Measurements from ENCODE around the gene DGAT2. TPM values are rescaled to one million over a fixed set of nuclear protein-coding genes. Genes with fewer than 3 reads are reported as not detected.

DGAT2 gene
- total RNA-seq, 1 experiment from 2014 or later = 6.5 TPM

DNA sequence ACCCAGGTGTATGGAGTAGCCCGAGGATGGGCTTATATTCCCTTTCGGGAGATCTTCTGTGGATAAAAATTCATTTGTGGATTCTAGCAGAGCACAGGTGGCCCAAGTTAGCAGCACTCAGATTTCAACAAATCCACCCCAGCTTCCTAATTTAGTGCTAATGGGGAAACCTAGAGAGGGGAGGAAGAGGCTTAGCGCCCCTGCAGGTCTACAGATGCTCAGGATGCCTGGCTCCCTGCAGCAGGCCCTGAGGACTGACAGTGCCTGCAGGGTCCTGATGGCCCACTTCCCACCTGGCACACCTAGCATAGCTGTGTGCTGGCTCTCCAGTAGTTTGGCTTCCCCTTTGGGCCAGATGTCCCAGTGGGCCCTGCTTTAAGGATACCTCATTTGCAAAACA is 6.5 kb downstream of the DGAT2 start:
- Histone ChIP-seq H3K4me3 (no peak overlapping the region), H4K20me1 (ENCODE audit: insufficient read depth) (no peaks in the 10 kb centered on the region), H3K36me3 (ENCODE audit: low read depth) (no peaks in the 10 kb centered on the region), H3K9me2 (ENCODE audit: insufficient read depth) (no peaks in the 10 kb centered on the region), H3K79me2 (ENCODE audit: low read depth) (peaks cover 43% of the 10 kb centered on the region), H3K27me3 (ENCODE audit: insufficient read depth, low read depth) (no peaks in the 10 kb centered on the region), H3K4me1 (replicated peaks; ENCODE audit: insufficient read depth) (peaks cover 68% of the 10 kb centered on the region), H3F3A (ENCODE audit: insufficient read depth, low read depth) (peaks cover 29% of the 10 kb centered on the region), H3K4me2 (no peak overlapping the region), H3K9me3 (ENCODE audit: insufficient read depth, low read depth) (no peaks in the 10 kb centered on the region), H2AFZ (no peak overlapping the region), H3K27ac (no peak overlapping the region)
- CTCF ChIA-PET = no interaction called here
- TF ChIP-seq EZH2 (IDR thresholded peaks at IDR 0.05; ENCODE audit: low read depth) = no peak
- TF ChIP-seq, protein P1, sequence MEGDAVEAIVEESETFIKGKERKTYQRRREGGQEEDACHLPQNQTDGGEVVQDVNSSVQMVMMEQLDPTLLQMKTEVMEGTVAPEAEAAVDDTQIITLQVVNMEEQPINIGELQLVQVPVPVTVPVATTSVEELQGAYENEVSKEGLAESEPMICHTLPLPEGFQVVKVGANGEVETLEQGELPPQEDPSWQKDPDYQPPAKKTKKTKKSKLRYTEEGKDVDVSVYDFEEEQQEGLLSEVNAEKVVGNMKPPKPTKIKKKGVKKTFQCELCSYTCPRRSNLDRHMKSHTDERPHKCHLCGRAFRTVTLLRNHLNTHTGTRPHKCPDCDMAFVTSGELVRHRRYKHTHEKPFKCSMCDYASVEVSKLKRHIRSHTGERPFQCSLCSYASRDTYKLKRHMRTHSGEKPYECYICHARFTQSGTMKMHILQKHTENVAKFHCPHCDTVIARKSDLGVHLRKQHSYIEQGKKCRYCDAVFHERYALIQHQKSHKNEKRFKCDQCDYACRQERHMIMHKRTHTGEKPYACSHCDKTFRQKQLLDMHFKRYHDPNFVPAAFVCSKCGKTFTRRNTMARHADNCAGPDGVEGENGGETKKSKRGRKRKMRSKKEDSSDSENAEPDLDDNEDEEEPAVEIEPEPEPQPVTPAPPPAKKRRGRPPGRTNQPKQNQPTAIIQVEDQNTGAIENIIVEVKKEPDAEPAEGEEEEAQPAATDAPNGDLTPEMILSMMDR (conservative IDR thresholded peaks at IDR 0.05) = no peak
- POLR2A ChIA-PET (ENCODE audit: unreplicated experiment) = no interaction called here
- no TSS peak for BruUV-seq (replicated peaks)
- DNase-seq = no peak
- intact Hi-C loops (cut with micrococcal nuclease; ENCODE audit: unreplicated experiment) = no loop called here

DNA sequence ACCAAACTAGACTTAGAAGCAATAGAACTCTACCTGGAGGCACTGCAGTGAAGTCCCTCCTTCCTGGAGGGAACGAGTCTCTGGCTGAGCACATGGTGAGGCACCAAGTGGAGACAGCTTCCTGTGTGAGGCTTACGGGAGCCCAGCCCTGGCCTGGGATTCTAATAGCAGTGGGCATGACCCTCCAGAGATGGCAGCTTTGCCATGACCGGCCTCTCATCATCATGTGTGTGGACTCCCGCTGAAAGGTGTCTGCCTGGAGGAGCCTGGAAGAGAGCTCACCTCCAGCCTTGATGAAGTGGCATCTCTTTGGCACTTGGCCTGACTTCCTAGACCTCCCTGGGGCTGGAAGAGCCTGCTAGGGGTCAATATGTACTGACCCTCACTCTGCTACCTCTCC is 8.0 kb downstream of the DGAT2 start:
- H3K79me2 ChIP-seq (ENCODE audit: low read depth) = peaks cover 34% of the 10 kb centered on the region
- no peak overlapping the region for H2AFZ ChIP-seq
- H3F3A ChIP-seq (ENCODE audit: insufficient read depth, low read depth) = peaks cover 22% of the 10 kb centered on the region
- H4K20me1 ChIP-seq (ENCODE audit: insufficient read depth) = no peaks in the 10 kb centered on the region
- H3K4me1 ChIP-seq (replicated peaks; ENCODE audit: insufficient read depth) = peaks cover 53% of the 10 kb centered on the region
- intact Hi-C loops (cut with micrococcal nuclease; ENCODE audit: unreplicated experiment) = no loop called here
- no peaks in the 10 kb centered on the region for H3K36me3 ChIP-seq (ENCODE audit: low read depth)
- H3K27ac ChIP-seq = no peak overlapping the region
- CTCF ChIA-PET = no interaction called here
- POLR2A ChIA-PET (ENCODE audit: unreplicated experiment) = no interaction called here
- H3K4me3 ChIP-seq = no peak overlapping the region
- BruUV-seq (replicated peaks) = no TSS peak
- H3K9me3 ChIP-seq (ENCODE audit: insufficient read depth, low read depth) = no peaks in the 10 kb centered on the region
- H3K4me2 ChIP-seq = no peak overlapping the region
- TF ChIP-seq EZH2 (IDR thresholded peaks at IDR 0.05; ENCODE audit: low read depth) = no peak
- TF ChIP-seq, protein P1 (conservative IDR thresholded peaks at IDR 0.05) = no peak
- H3K27me3 ChIP-seq (ENCODE audit: insufficient read depth, low read depth) = no peaks in the 10 kb centered on the region
- no peaks in the 10 kb centered on the region for H3K9me2 ChIP-seq (ENCODE audit: insufficient read depth)
- no peak for DNase-seq

DNA sequence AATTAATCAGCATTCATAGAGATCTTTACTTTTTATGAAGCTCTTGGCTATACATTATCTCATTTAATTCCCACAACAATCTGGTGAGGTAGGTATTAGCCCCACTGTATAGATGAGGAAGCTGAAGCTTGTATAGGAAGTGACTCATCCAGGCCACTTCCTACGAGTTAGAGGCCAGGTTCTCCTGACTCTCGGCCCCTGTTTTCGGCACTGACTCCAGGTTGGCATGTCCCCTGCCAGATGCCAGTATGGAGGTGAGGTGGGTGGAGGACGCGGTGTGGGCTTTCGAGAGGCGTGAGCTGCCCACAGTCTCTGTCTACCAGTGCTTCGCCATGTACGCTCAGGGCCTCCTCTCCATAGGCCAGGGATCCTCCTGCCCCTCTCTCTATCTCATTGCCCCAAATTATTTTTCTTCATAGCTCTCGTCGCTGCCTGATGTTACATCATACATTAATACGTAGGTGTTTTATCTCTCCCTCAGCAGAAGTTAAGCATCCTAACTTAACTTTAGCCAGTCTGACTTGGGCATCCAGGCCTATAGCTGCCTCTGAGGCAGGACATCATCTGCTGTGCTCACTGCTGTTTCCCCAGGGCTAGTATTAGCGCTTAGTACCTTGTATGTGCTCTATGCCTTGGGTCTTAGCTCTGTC is 9.0 kb downstream of the DGAT2 start:
- H3F3A ChIP-seq (ENCODE audit: insufficient read depth, low read depth) = peaks cover 20% of the 10 kb centered on the region
- no peaks in the 10 kb centered on the region for H3K36me3 ChIP-seq (ENCODE audit: low read depth)
- intact Hi-C loops (cut with micrococcal nuclease; ENCODE audit: unreplicated experiment) = no loop called here
- no peaks in the 10 kb centered on the region for H3K9me3 ChIP-seq (ENCODE audit: insufficient read depth, low read depth)
- no peak overlapping the region for H3K27ac ChIP-seq
- no peaks in the 10 kb centered on the region for H3K27me3 ChIP-seq (ENCODE audit: insufficient read depth, low read depth)
- no peak for DNase-seq
- no peaks in the 10 kb centered on the region for H3K9me2 ChIP-seq (ENCODE audit: insufficient read depth)
- no peak for TF ChIP-seq EZH2 (IDR thresholded peaks at IDR 0.05; ENCODE audit: low read depth)
- TF ChIP-seq, protein P1 (conservative IDR thresholded peaks at IDR 0.05) = no peak
- no peaks in the 10 kb centered on the region for H4K20me1 ChIP-seq (ENCODE audit: insufficient read depth)
- no peak overlapping the region for H2AFZ ChIP-seq
- peaks cover 26% of the 10 kb centered on the region for H3K79me2 ChIP-seq (ENCODE audit: low read depth)
- 0 out of 2 replicates have a peak overlapping the region, but pooled peaks have one; percentile 2 for H3K4me2 ChIP-seq
- no peak overlapping the region for H3K4me3 ChIP-seq
- ChIA-PET POLR2A (ENCODE audit: unreplicated experiment) (no interaction called here), CTCF (interaction anchor here (0.7 kb wide), 1 partner anchor 180 kb away, joined by 11 read pairs; no protein-coding TSS in a partner anchor)
- no TSS peak for BruUV-seq (replicated peaks)
- peaks cover 51% of the 10 kb centered on the region for H3K4me1 ChIP-seq (replicated peaks; ENCODE audit: insufficient read depth)
